Measurements from ENCODE around the gene RNF130.

The RNF130 gene

GRCh38 chr5:180079702-180080466, 8.3 kb upstream of the RNF130 start:
- TF ChIP-seq CTCF (IDR thresholded peaks at IDR 0.05; ENCODE audit: low read length) (no peak), EZH2 (IDR thresholded peaks at IDR 0.05; ENCODE audit: borderline replicate concordance, low read length) (no peak)
- Histone ChIP-seq H3K36me3 (ENCODE audit: insufficient read depth, low read length) (no peaks in the 10 kb centered on the region), H3K79me2 (ENCODE audit: insufficient read depth, low read length) (no peaks in the 10 kb centered on the region), H3K27me3 (ENCODE audit: insufficient read depth, low read length) (peaks cover 11% of the 10 kb centered on the region; the same call in 1 of the 2 replicates), H3K27ac (ENCODE audit: low read depth, low read length, poor library complexity, severe bottlenecking) (no peak overlapping the region), H3K4me2 (ENCODE audit: low read length) (no peak overlapping the region), H2AFZ (ENCODE audit: low read length) (no peak overlapping the region), H3K9me2 (ENCODE audit: low read depth, low read length) (no peaks in the 10 kb centered on the region), H4K20me1 (ENCODE audit: insufficient read depth, low read length) (no peaks in the 10 kb centered on the region), H3K4me3 (ENCODE audit: low read depth, low read length, poor library complexity, severe bottlenecking) (no peak overlapping the region), H3F3A (ENCODE audit: insufficient read depth, low read length) (no peaks in the 10 kb centered on the region), H3K9me3 (ENCODE audit: low read length) (no peaks in the 10 kb centered on the region), H3K9ac (ENCODE audit: low read length) (no peak overlapping the region), H3K4me1 (ENCODE audit: insufficient read depth, low read length, severe bottlenecking) (no peaks in the 10 kb centered on the region)

DNA sequence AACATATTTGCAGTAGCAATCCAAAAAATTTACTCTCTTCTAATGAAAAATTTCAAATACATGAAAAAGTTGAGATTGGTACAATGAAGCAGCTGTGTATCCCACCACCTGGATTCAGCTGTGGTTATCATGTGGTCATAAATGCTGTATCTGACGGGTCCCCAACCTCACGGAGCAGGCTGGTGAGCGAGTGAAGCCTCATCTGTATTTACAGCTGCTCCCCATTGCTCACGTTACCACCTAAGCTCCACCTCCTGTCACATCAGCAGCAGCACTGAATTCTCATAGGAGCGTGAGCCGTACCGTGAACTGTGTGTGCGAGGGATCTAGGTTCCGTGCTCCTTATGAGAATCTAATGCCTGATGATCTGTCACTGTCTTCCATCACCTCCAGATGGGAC, 6.8 kb upstream of the RNF130 start:
- Histone ChIP-seq H3K9me2 (ENCODE audit: low read depth, low read length) (no peaks in the 10 kb centered on the region), H3K79me2 (ENCODE audit: insufficient read depth, low read length) (no peaks in the 10 kb centered on the region), H3K4me1 (ENCODE audit: insufficient read depth, low read length, severe bottlenecking) (no peaks in the 10 kb centered on the region), H4K20me1 (ENCODE audit: insufficient read depth, low read length) (no peaks in the 10 kb centered on the region), H3K36me3 (ENCODE audit: insufficient read depth, low read length) (no peaks in the 10 kb centered on the region), H3K27me3 (ENCODE audit: insufficient read depth, low read length) (peaks cover 11% of the 10 kb centered on the region; the same call in 1 of the 2 replicates), H3K9me3 (ENCODE audit: low read length) (no peaks in the 10 kb centered on the region), H3K27ac (ENCODE audit: low read depth, low read length, poor library complexity, severe bottlenecking) (no peak overlapping the region), H3K4me3 (ENCODE audit: low read depth, low read length, poor library complexity, severe bottlenecking) (no peak overlapping the region), H2AFZ (ENCODE audit: low read length) (no peak overlapping the region), H3K4me2 (ENCODE audit: low read length) (no peak overlapping the region), H3K9ac (ENCODE audit: low read length) (no peak overlapping the region), H3F3A (ENCODE audit: insufficient read depth, low read length) (no peaks in the 10 kb centered on the region)
- no peak for TF ChIP-seq EZH2 (IDR thresholded peaks at IDR 0.05; ENCODE audit: borderline replicate concordance, low read length)
- TF ChIP-seq CTCF (IDR thresholded peaks at IDR 0.05; ENCODE audit: low read length) = no peak

- TF ChIP-seq CTCF (IDR thresholded peaks at IDR 0.05; ENCODE audit: low read length) = no peak
- TF ChIP-seq EZH2 (IDR thresholded peaks at IDR 0.05; ENCODE audit: borderline replicate concordance, low read length) = no peak
- no peaks in the 10 kb centered on the region for H3K9me2 ChIP-seq (ENCODE audit: low read depth, low read length)
- no peak overlapping the region for H2AFZ ChIP-seq (ENCODE audit: low read length)
- no peaks in the 10 kb centered on the region for H3K36me3 ChIP-seq (ENCODE audit: insufficient read depth, low read length)
- H3K27ac ChIP-seq (ENCODE audit: low read depth, low read length, poor library complexity, severe bottlenecking) = no peak overlapping the region
- H3K4me2 ChIP-seq (ENCODE audit: low read length) = no peak overlapping the region
- no peaks in the 10 kb centered on the region for H3F3A ChIP-seq (ENCODE audit: insufficient read depth, low read length)
- H4K20me1 ChIP-seq (ENCODE audit: insufficient read depth, low read length) = no peaks in the 10 kb centered on the region
- H3K27me3 ChIP-seq (ENCODE audit: insufficient read depth, low read length) = peaks cover 11% of the 10 kb centered on the region; the same call in 1 of the 2 replicates
- H3K4me1 ChIP-seq (ENCODE audit: insufficient read depth, low read length, severe bottlenecking) = no peaks in the 10 kb centered on the region
- H3K9ac ChIP-seq (ENCODE audit: low read length) = no peak overlapping the region
- H3K4me3 ChIP-seq (ENCODE audit: low read depth, low read length, poor library complexity, severe bottlenecking) = no peak overlapping the region
- H3K9me3 ChIP-seq (ENCODE audit: low read length) = no peaks in the 10 kb centered on the region
- no peaks in the 10 kb centered on the region for H3K79me2 ChIP-seq (ENCODE audit: insufficient read depth, low read length)
Measured at GRCh38 chr5:180077594-180078284, 6.2 kb upstream of the RNF130 start.

Data from OCI-LY1 (cell line).